ENCODE measurements around the gene SUGCT. TPM values are rescaled to one million over a fixed set of nuclear protein-coding genes. Genes with fewer than 3 reads are reported as not detected.

The SUGCT gene
- total RNA-seq, 1 experiment from 2014 or later: 5.4 TPM

- no peak for DNase-seq
- Histone ChIP-seq H4K91ac (ENCODE audit: insufficient read length, low read depth, low read length) (no peak overlapping the region), H3K9ac (ENCODE audit: extremely low read depth, insufficient read length, low read length) (no peak overlapping the region), H3T11ph (ENCODE audit: low read length) (no peak overlapping the region), H3K79me1 (ENCODE audit: insufficient read depth, low read depth, low read length, poor library complexity, severe bottlenecking) (no peaks in the 10 kb centered on the region), H2BK12ac (ENCODE audit: insufficient read length, low read depth, low read length) (no peak overlapping the region), H3K27me3 (ENCODE audit: insufficient read depth, low read length) (no peaks in the 10 kb centered on the region), H3K23me2 (ENCODE audit: insufficient read length, low read depth, low read length, poor library complexity, severe bottlenecking) (no peaks in the 10 kb centered on the region), H3K4ac (ENCODE audit: low read depth, low read length) (no peak overlapping the region), H2AFZ (ENCODE audit: low read length) (no peak overlapping the region), H3K4me2 (ENCODE audit: insufficient read depth, insufficient read length, low read length) (no peak overlapping the region), H2AK5ac (ENCODE audit: insufficient read length, low read length) (no peak overlapping the region), H2BK120ac (ENCODE audit: low read depth, low read length, poor library complexity, severe bottlenecking) (no peak overlapping the region), H3K79me2 (ENCODE audit: insufficient read depth, low read length) (no peaks in the 10 kb centered on the region), H3K14ac (ENCODE audit: insufficient read depth, low read length) (no peak overlapping the region), H3K4me1 (ENCODE audit: insufficient read depth, low read length) (no peaks in the 10 kb centered on the region), H3K9me3 (ENCODE audit: control insufficient read depth, low read depth, low read length) (no peaks in the 10 kb centered on the region), H2BK5ac (ENCODE audit: insufficient read length, low read length) (no peak overlapping the region), H3K23ac (ENCODE audit: insufficient read length, low read depth, low read length) (no peak overlapping the region), H2BK20ac (ENCODE audit: low read depth, low read length, poor library complexity, severe bottlenecking) (no peak overlapping the region), H3K18ac (ENCODE audit: insufficient read length, low read depth, low read length) (no peak overlapping the region), H2BK15ac (ENCODE audit: low read depth, low read length) (no peak overlapping the region), H4K8ac (replicated peaks; ENCODE audit: insufficient read length, low read depth, low read length) (no peak overlapping the region), H4K5ac (ENCODE audit: insufficient read length, low read depth, low read length) (no peak overlapping the region), H4K20me1 (ENCODE audit: control insufficient read depth, insufficient read depth, insufficient read length) (no peaks in the 10 kb centered on the region), H3K56ac (ENCODE audit: insufficient read length, low read depth, low read length) (no peak overlapping the region), H3K27ac (ENCODE audit: insufficient read length, low read depth, low read length) (no peak overlapping the region)
- Mint-ChIP-seq H3K4me3 (no peak overlapping the region), H3K27ac (no peak overlapping the region), H3K9me3 (peaks cover 5 to 13% of the 10 kb centered on the region in 2 experiments; a peak in 4 of 5 replicates), H3K27me3 (ENCODE audit: low read depth) (no peaks in the 10 kb centered on the region), H3K36me3 (ENCODE audit: insufficient read depth in 1 of 3, low read depth in 3 of 3) (peaks cover 0 to 8% (median 2%) of the 10 kb centered on the region in 3 experiments; a peak in 3 of 7 replicates), H3K4me1 (no peaks in the 10 kb centered on the region)
- WGBS (ENCODE audit: extremely low coverage, insufficient read length, low lambda C conversion rate): no CpG with 5 or more reads among the region's 2 CpGs
- no peak for TF ChIP-seq CTCF (conservative IDR thresholded peaks at IDR 0.05)
These were observed 295.0 kb downstream of the SUGCT start for GRCh38 chr7:40429826-40430225.
